ENCODE measurements around the gene RASSF7.

- TF ChIP-seq TARDBP (IDR thresholded peaks at IDR 0.05) (no peak), SUZ12 (IDR thresholded peaks at IDR 0.05) (no peak), L3MBTL2 (conservative IDR thresholded peaks at IDR 0.05) (no peak), CTBP1 (IDR thresholded peaks at IDR 0.05; ENCODE audit: borderline replicate concordance) (no peak), FOXM1 (IDR thresholded peaks at IDR 0.05; ENCODE audit: borderline replicate concordance) (no peak), FOXA1 (IDR thresholded peaks at IDR 0.05) (no peak), NFRKB (IDR thresholded peaks at IDR 0.05) (no peak), PKNOX1 (IDR thresholded peaks at IDR 0.05) (no peak), SP1 (IDR thresholded peaks at IDR 0.05) (no peak), BHLHE40 (IDR thresholded peaks at IDR 0.05; ENCODE audit: borderline replicate concordance) (no peak), ZNF384 (IDR thresholded peaks at IDR 0.05) (no peak)
Measured at GRCh38 chr11:548700-549603, 11.8 kb upstream of the RASSF7 start.

Data from HEK293T (cell line).